ENCODE measurements around the gene CFAP299.
"Not testable (repeated sequence)": the region's sequence is repeated elsewhere in the genome, so short reads cannot be mapped to it uniquely, and the experiment has no call there.

CFAP299 gene

GRCh38 chr4:80717204-80717603 lies 381.7 kb downstream of the CFAP299 start:
- no peak for DNase-seq (ENCODE audit: low read depth in 2 of 2)

- no peak for DNase-seq (ENCODE audit: low read depth in 2 of 2)
Measured at GRCh38 chr4:80726471-80726870, 390.9 kb downstream of the CFAP299 start.

- DNase-seq (ENCODE audit: low read depth in 2 of 2), result no peak
Measured at GRCh38 chr4:80730158-80730557, 394.6 kb downstream of the CFAP299 start.

GRCh38 chr4:80731436-80731835 lies 395.9 kb downstream of the CFAP299 start:
- no peak for DNase-seq (ENCODE audit: low read depth in 2 of 2)

- no peak for DNase-seq (ENCODE audit: low read depth in 2 of 2)
Measured at GRCh38 chr4:80732010-80732409, 396.5 kb downstream of the CFAP299 start.

GRCh38 chr4:80740375-80740774 lies 404.8 kb downstream of the CFAP299 start:
- no peak for DNase-seq (ENCODE audit: low read depth in 2 of 2)

GRCh38 chr4:80749558-80749957 lies 414.0 kb downstream of the CFAP299 start:
- not testable (repeated sequence) for DNase-seq (ENCODE audit: low read depth in 2 of 2)

GRCh38 chr4:80751200-80751599 lies 415.7 kb downstream of the CFAP299 start:
- DNase-seq (ENCODE audit: low read depth in 2 of 2), result no peak

GRCh38 chr4:80767944-80768343 lies 432.4 kb downstream of the CFAP299 start:
- no peak for DNase-seq (ENCODE audit: low read depth in 2 of 2)

- no peak for DNase-seq (ENCODE audit: low read depth in 2 of 2)
Measured at GRCh38 chr4:80776168-80776567, 440.6 kb downstream of the CFAP299 start.

- no peak for DNase-seq (ENCODE audit: low read depth in 2 of 2)
Measured at GRCh38 chr4:80781431-80781830, 445.9 kb downstream of the CFAP299 start.

GRCh38 chr4:80787306-80787705 lies 451.8 kb downstream of the CFAP299 start:
- DNase-seq (ENCODE audit: low read depth in 2 of 2), result no peak

- no peak for DNase-seq (ENCODE audit: low read depth in 2 of 2)
Measured at GRCh38 chr4:80788798-80789197, 453.3 kb downstream of the CFAP299 start.

- no peak for DNase-seq (ENCODE audit: low read depth in 2 of 2)
Measured at GRCh38 chr4:80790152-80790551, 454.6 kb downstream of the CFAP299 start.

GRCh38 chr4:80793660-80794059 lies 458.1 kb downstream of the CFAP299 start:
- DNase-seq (ENCODE audit: low read depth in 2 of 2), result not testable (repeated sequence)

GRCh38 chr4:80798082-80798481 lies 462.6 kb downstream of the CFAP299 start:
- no peak for DNase-seq (ENCODE audit: low read depth in 2 of 2)

GRCh38 chr4:80800719-80801118 lies 465.2 kb downstream of the CFAP299 start:
- not testable (repeated sequence) for DNase-seq (ENCODE audit: low read depth in 2 of 2)

- no peak for DNase-seq (ENCODE audit: low read depth in 2 of 2)
Measured at GRCh38 chr4:80803337-80803736, 467.8 kb downstream of the CFAP299 start.

GRCh38 chr4:80806472-80806871 lies 470.9 kb downstream of the CFAP299 start:
- DNase-seq (ENCODE audit: low read depth in 2 of 2), result no peak

- no peak for DNase-seq (ENCODE audit: low read depth in 2 of 2)
Measured at GRCh38 chr4:80809039-80809729, 473.7 kb downstream of the CFAP299 start.

- DNase-seq (ENCODE audit: low read depth in 2 of 2), result no peak
Measured at GRCh38 chr4:80811406-80811805, 475.9 kb downstream of the CFAP299 start.

- DNase-seq (ENCODE audit: low read depth in 2 of 2), result no peak
Measured at GRCh38 chr4:80812145-80812544, 476.6 kb downstream of the CFAP299 start.

- DNase-seq (ENCODE audit: low read depth in 2 of 2), result no peak
Measured at GRCh38 chr4:80814266-80814665, 478.7 kb downstream of the CFAP299 start.

Data from stimulated activated CD8-positive, alpha-beta memory T cell treated with anti-CD3 and anti-CD28 coated beads, Interleukin-2, amount 100 ng/mL, for 1 hour (primary cell).